Esophagus squamous epithelium (tissue), 4 donors: ENCODE measurements around the gene FLVCR2.

Experiments used
- CTCF ChIP-seq, 6 experiments: fragments of 450-650 bp in 4 of 6; fragments of 200-600 bp in 2 of 6; sonication (generic) in 2 of 6; IDR thresholded peaks; one replicate each; pipeline ENCODE4 v1.5.1; 2016 to 2019; ENCODE audit warnings: antibody characterized with exemption in 6 of 6, mild to moderate bottlenecking in 4 of 6, moderate library complexity in 4 of 6
- POLR2A ChIP-seq, 4 donors: fragments of 450-650 bp; IDR thresholded peaks; one replicate each; pipeline ENCODE4 v1.6.1; 2017; ENCODE audit warnings: antibody characterized with exemption in 4 of 4, mild to moderate bottlenecking in 4 of 4, moderate library complexity in 3 of 4

GRCh38 chr14:75634848-75635247 is 56.4 kb downstream of the FLVCR2 start:
- TF ChIP-seq CTCF (IDR thresholded peaks at IDR 0.05) (no peak), POLR2A (IDR thresholded peaks at IDR 0.05) (no peak)
